Spleen (tissue), 11 donors: ENCODE results near the gene ZNF764. TPM values are rescaled to one million over a fixed set of nuclear protein-coding genes. Genes with fewer than 3 reads are reported as not detected.

Experiments used
- DNase-seq: peaks from one replicate; pipeline ENCODE4 v3.0.0-alpha.2; 2020
- H3K27ac ChIP-seq, 8 donors: fragments of 200-600 bp; sonication (generic) in 7 of 8; 1 replicate in 4 of 8; 2 replicates in 4 of 8; pipeline versions ENCODE4 v1.5.0 to v1.8.0; 2016 to 2021; ENCODE audit warnings: inconsistent platforms in 4 of 8, mild to moderate bottlenecking in 4 of 8, moderate library complexity in 1 of 8
- H3K27me3 ChIP-seq, 7 donors: fragments of 200-600 bp; sonication (generic) in 6 of 7; replicated peaks in 1 of 7; 1 replicate in 4 of 7; 2 replicates in 3 of 7; pipeline versions ENCODE4 v1.5.0 to v1.8.0; 2016 to 2021; ENCODE audit warnings: inconsistent platforms in 3 of 7, mild to moderate bottlenecking in 1 of 7
- H3K36me3 ChIP-seq, 6 donors: fragments of 200-600 bp; sonication (generic) in 5 of 6; 1 replicate in 4 of 6; 2 replicates in 2 of 6; pipeline versions ENCODE4 v1.5.0 to v1.8.0; 2016 to 2021; ENCODE audit warnings: inconsistent platforms in 2 of 6
- H3K4me1 ChIP-seq, 6 donors: fragments of 200-600 bp; sonication (generic) in 5 of 6; 1 replicate in 3 of 6; 2 replicates in 3 of 6; pipeline versions ENCODE4 v1.5.0 to v1.8.0; 2016 to 2021; ENCODE audit warnings: inconsistent platforms in 3 of 6
- H3K4me3 ChIP-seq, 8 donors: fragments of 200-600 bp; sonication (generic) in 7 of 8; 1 replicate in 4 of 8; 2 replicates in 4 of 8; pipeline versions ENCODE4 v1.5.0 to v1.8.0; 2016 to 2021; ENCODE audit warnings: inconsistent platforms in 4 of 8, mild to moderate bottlenecking in 4 of 8, moderate library complexity in 2 of 8
- H3K9me3 ChIP-seq, 8 donors: fragments of 200-600 bp; sonication (generic) in 7 of 8; 1 replicate in 4 of 8; 2 replicates in 4 of 8; pipeline versions ENCODE4 v1.5.0 to v1.8.0; 2016 to 2021; ENCODE audit warnings: inconsistent platforms in 4 of 8
- POLR2A ChIP-seq, 3 donors: fragments of 450-650 bp; IDR thresholded peaks; one replicate each; pipeline ENCODE4 v1.5.1; 2017; ENCODE audit warnings: antibody characterized with exemption in 3 of 3, mild to moderate bottlenecking in 1 of 3
- POLR2AphosphoS5 ChIP-seq, 3 donors: sonication (generic); formaldehyde crosslinking; IDR thresholded peaks; one replicate each; pipeline ENCODE4 v1.5.1; 2017; ENCODE audit warnings: antibody characterized with exemption in 3 of 3
- WGBS, 5 donors: extraction: QIAGEN DNeasy Blood & Tissue Kit in 3 of 5; methylation state at CpG; one replicate each; pipeline versions ENCODE4 v1.1.5 to v1.1.7; 2013 to 2018; 5-methylcytosine and 5-hydroxymethylcytosine counted together
- intact Hi-C: fragments of 100-400 bp; cut with DNase I; formaldehyde crosslinking; loops from one replicate; pipeline ENCODE4 v1.15.0; 2023; ENCODE audit warnings: low total_unique reads
- polyA plus RNA-seq, 3 donors: library from polyadenylated mRNA; stranded (reverse); fragments of 200-250 nt; gene quantifications; one replicate each; pipeline ENCODE4 v1.2.1, GENCODE V29; 2013
- total RNA-seq, 7 donors: library from RNA; depleted of rRNA in 3 of 7; stranded (reverse); fragments of >200 nt in 3 of 7; fragmentation: NEBNext Ultra II Directional in 4 of 7; extraction: Animal tissue kit (Norgen Biotek cat#: 25700) in 4 of 7; gene quantifications; one replicate each; pipeline versions ENCODE4 v1.1.0 to v1.2.1, GENCODE V29; 2016 to 2021
- TF ChIP-seq, protein P1 (sequence below), 11 experiments: fragments of 200-600 bp in 7 of 11; fragments of 450-650 bp in 4 of 11; sonication (generic) in 4 of 11; IDR thresholded peaks in 8 of 11; conservative IDR thresholded peaks in 3 of 11; 1 replicate in 7 of 11; 2 replicates in 4 of 11; pipeline versions ENCODE4 v1.4.0 to v1.8.0; 2016 to 2021; ENCODE audit warnings: antibody characterized with exemption in 11 of 11, inconsistent platforms in 4 of 11, mild to moderate bottlenecking in 1 of 11
- donor health status: healthy with polysubstance abuse.
- donor health status: DM: no; HTN: no; CAD: no; lungs with moderate emphysema.
- donor health status: DM: no; HTN: no; CAD: no.
- donor health status: Bipolar disorder and iron deficiency.
- donor health status: healthy.
- donor health status: DM: no; HTN: no; CAD: no.
- donor health status: DM: yes; HTN: yes; CAD: no.

Gene ZNF764
- total and polyA plus RNA-seq, 10 donors = 3.4 to 18.6 (median 13.2) TPM

DNA sequence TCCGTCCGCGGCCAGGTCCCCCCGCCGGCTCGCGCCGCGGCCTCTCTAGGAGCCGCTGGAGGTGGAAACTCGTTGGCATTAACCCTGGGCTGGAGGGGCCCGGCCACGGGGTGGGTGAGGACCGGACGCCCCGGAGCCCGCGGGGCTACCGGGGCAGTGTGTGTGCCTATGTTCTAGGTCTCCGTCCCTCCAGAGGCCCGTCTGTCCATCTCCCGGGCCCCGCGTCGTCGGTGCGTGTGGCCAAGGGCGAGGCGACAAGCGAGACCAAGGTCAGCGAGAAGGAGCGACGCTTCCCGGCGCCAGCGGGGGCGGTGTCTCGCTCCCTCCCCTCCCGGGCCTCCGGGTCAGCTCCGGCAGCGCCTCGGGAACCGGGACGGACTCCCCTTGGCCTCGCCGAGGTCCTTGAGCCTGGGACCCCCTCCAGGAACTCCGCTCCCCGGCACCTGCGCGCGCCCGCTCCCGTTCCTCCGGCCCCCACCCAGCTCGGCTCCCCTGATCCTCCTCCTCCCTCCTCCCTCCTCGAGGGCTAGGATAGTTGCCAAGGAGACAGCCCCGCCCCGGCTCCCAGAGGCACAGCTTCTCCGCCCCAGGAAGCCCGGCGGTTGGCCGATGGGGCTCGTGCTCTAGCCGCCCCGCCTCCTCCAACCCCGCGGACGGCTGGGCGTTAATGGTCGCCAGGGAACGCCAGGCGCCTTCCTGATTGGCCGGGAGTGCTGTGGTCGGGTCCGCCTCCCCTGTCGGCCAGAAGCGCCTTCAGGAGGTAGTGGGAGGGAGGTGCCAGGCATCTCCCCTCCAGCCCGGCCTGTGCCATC is 31.1 kb downstream of the ZNF764 start:
- H3K4me1 ChIP-seq = peaks cover 6 to 71% (median 32%) of the 10 kb centered on the region in 6 donors
- H3K4me3 ChIP-seq = peak overlapping the region; percentile 47 to 96 (median 80)
- no peaks in the 10 kb centered on the region for H3K27me3 ChIP-seq
- H3K9me3 ChIP-seq = no peaks in the 10 kb centered on the region
- peak in 1 of 3 donors; percentile 44 for TF ChIP-seq POLR2A (IDR thresholded peaks at IDR 0.05)
- peak; percentile 86 to 92 (median 91) for TF ChIP-seq POLR2AphosphoS5 (IDR thresholded peaks at IDR 0.05)
- TF ChIP-seq, protein P1, sequence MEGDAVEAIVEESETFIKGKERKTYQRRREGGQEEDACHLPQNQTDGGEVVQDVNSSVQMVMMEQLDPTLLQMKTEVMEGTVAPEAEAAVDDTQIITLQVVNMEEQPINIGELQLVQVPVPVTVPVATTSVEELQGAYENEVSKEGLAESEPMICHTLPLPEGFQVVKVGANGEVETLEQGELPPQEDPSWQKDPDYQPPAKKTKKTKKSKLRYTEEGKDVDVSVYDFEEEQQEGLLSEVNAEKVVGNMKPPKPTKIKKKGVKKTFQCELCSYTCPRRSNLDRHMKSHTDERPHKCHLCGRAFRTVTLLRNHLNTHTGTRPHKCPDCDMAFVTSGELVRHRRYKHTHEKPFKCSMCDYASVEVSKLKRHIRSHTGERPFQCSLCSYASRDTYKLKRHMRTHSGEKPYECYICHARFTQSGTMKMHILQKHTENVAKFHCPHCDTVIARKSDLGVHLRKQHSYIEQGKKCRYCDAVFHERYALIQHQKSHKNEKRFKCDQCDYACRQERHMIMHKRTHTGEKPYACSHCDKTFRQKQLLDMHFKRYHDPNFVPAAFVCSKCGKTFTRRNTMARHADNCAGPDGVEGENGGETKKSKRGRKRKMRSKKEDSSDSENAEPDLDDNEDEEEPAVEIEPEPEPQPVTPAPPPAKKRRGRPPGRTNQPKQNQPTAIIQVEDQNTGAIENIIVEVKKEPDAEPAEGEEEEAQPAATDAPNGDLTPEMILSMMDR (IDR thresholded peaks at IDR 0.05 in 8 of 11, conservative IDR thresholded peaks at IDR 0.05 in 3 of 11) = peak; percentile 5 to 57 (median 24)
- H3K36me3 ChIP-seq = peaks cover 0 to 37% (median 20%) of the 10 kb centered on the region in 6 donors
- H3K27ac ChIP-seq = peak overlapping the region; percentile 88 to 99 (median 97)
- DNase-seq = peak; percentile 100
- WGBS, 5 donors = 0 to 1% (median 1%) methylated on average over 37 to 79 of the region's 79 CpGs
- intact Hi-C loops = loop anchor here (10.0 kb wide), 1 partner anchor 82 kb away; the partner anchor contains the start of gene SEPHS2

DNA sequence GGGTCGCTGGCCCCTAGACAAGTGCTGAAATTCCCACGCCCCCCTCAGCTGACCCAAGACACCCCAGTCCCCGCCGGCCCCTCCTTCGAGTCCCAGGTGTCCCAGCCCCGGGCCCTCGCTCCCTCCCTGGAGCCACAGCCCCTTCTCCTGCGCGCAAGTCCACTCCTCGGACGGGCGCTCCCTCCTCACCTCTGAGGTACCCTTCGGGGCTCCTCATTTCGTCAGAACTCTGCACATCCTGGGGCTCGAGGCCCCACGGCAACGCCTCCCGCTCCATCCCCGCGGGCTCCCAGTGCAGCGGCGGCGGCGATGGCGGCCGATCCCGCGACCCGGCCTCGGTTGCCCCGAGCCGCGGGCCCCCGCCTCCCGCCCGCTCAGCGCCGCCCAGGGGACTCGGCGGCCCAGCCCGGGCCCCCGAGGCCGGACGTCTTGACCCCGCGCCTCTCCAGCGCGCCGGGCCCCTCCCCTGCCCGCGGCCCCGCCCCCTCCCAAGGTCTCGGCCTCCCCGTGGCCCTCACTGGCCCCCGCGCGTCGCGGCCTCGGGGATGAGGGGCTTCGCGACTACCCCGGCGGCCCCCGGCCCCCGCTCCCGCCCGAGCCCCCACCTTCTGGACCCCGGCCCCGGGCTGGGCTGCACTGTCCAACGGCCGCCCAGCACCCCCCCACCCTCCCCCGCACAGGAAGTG is 31.9 kb downstream of the ZNF764 start, which contains the start of gene ZNF768:
TSS of gene ZNF768 (minus strand) at position 430 of the 686 bp plus-strand sequence. CDS start at position 277, 153 bp downstream.
- Histone ChIP-seq H3K9me3 (no peaks in the 10 kb centered on the region), H3K27me3 (no peaks in the 10 kb centered on the region), H3K36me3 (peaks cover 0 to 37% (median 20%) of the 10 kb centered on the region in 6 donors), H3K4me3 (peak within 1 kb of the TSS; percentile 47 to 96 (median 80)), H3K4me1 (peaks cover 6 to 64% (median 32%) of the 10 kb centered on the region in 6 donors), H3K27ac (peak within 1 kb of the TSS; percentile 88 to 99 (median 97))
- TF ChIP-seq POLR2AphosphoS5 (IDR thresholded peaks at IDR 0.05) = peak in 2 of 3 donors; percentile 3 to 15
- TF ChIP-seq, protein P1 (IDR thresholded peaks at IDR 0.05 in 8 of 11, conservative IDR thresholded peaks at IDR 0.05 in 3 of 11) = no peak
- intact Hi-C loops = loop anchor here (10.0 kb wide), 1 partner anchor 81 kb away; the partner anchor contains the start of gene SEPHS2
- WGBS, 5 donors = 0 to 3% (median 2%) methylated on average over 11 to 73 of the region's 73 CpGs
- peak; percentile 95 for DNase-seq

DNA sequence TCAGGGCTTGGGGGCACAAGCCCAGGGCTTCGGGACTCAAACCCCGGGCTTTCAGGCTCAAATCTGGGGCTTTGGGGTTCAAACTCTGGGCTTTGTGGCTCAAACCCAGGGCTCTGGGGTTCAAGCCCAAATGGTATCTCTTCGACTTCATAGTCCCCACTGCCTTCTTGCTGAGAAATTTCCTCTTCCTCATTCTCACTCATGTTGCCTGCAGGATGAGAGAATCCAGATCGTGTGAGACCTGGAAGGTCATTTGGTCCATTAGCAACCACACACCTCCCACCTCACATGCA is 32.4 kb downstream of the ZNF764 start:
- H3K27me3 ChIP-seq = no peaks in the 10 kb centered on the region
- TF ChIP-seq, protein P1 (IDR thresholded peaks at IDR 0.05 in 8 of 11, conservative IDR thresholded peaks at IDR 0.05 in 3 of 11) = no peak
- TF ChIP-seq POLR2AphosphoS5 (IDR thresholded peaks at IDR 0.05) = no peak
- no peak for TF ChIP-seq POLR2A (IDR thresholded peaks at IDR 0.05)
- H3K27ac ChIP-seq = peak overlapping the region; percentile 88 to 99 (median 97)
- H3K9me3 ChIP-seq = no peaks in the 10 kb centered on the region
- intact Hi-C loops = loop anchor here (10.0 kb wide), 1 partner anchor 81 kb away; the partner anchor contains the start of gene SEPHS2
- H3K4me1 ChIP-seq = peaks cover 6 to 60% (median 32%) of the 10 kb centered on the region in 6 donors
- 48 to 60% (median 56%) methylated on average over 4 of the region's 4 CpGs for WGBS, 5 donors
- peak overlapping the region; percentile 47 to 96 (median 80) for H3K4me3 ChIP-seq
- DNase-seq = no peak
- H3K36me3 ChIP-seq = peaks cover 0 to 37% (median 21%) of the 10 kb centered on the region in 6 donors
